Osteoblast (primary cell): ENCODE measurements around the gene NAV3. TPM values are rescaled to one million over a fixed set of nuclear protein-coding genes. Genes with fewer than 3 reads are reported as not detected.

Experiments
- DNase-seq: peaks from one replicate; pipeline ENCODE4 v3.0.0; 2011; ENCODE audit warnings: low spot score, mixed read lengths; ENCODE audit not compliant: insufficient read length; ENCODE audit errors: missing footprints
- H2AFZ ChIP-seq: 2 replicates; pipeline ENCODE4 v1.6.0; 2011; ENCODE audit warnings: mild to moderate bottlenecking, low read length
- H3K27ac ChIP-seq: 2 replicates; pipeline ENCODE4 v1.5.1; 2011; ENCODE audit warnings: mild to moderate bottlenecking, low read depth, low read length, moderate library complexity
- H3K27me3 ChIP-seq: 2 replicates; pipeline ENCODE4 v1.6.0; 2012; ENCODE audit warnings: mild to moderate bottlenecking, control low read depth, inconsistent platforms, low read length, moderate library complexity; ENCODE audit not compliant: insufficient read depth
- H3K36me3 ChIP-seq: 2 replicates; pipeline ENCODE4 v1.5.1; 2011; ENCODE audit warnings: mild to moderate bottlenecking, low read length, control low read depth, moderate library complexity; ENCODE audit not compliant: insufficient read depth
- H3K4me1 ChIP-seq: 2 replicates; pipeline ENCODE4 v1.5.1; 2011; ENCODE audit warnings: mild to moderate bottlenecking, low read length, control low read depth, moderate library complexity; ENCODE audit not compliant: insufficient read depth
- H3K4me2 ChIP-seq: 2 replicates; pipeline ENCODE4 v1.6.0; 2011; ENCODE audit warnings: mild to moderate bottlenecking, low read length; ENCODE audit not compliant: insufficient read depth
- H3K4me3 ChIP-seq: fragments of 200-600 bp; sonication (generic); 3 replicates; pipeline ENCODE4 v1.5.1; 2012; ENCODE audit warnings: mild to moderate bottlenecking, low read length, inconsistent platforms; ENCODE audit not compliant: insufficient read depth
- H3K79me2 ChIP-seq: 2 replicates; pipeline ENCODE4 v1.6.0; 2012; ENCODE audit warnings: mild to moderate bottlenecking, low read length, control low read depth, inconsistent platforms; ENCODE audit not compliant: insufficient read depth
- H3K9me3 ChIP-seq: 2 replicates; pipeline ENCODE4 v1.5.1; 2011; ENCODE audit warnings: low read depth, low read length, control low read depth
- H4K20me1 ChIP-seq: 2 replicates; pipeline ENCODE4 v1.6.0; 2012; ENCODE audit warnings: mild to moderate bottlenecking, low read length, control low read depth; ENCODE audit not compliant: insufficient read depth
- CTCF ChIP-seq: IDR thresholded peaks from 2 replicates; pipeline ENCODE4 v1.5.1; 2011; ENCODE audit warnings: mild to moderate bottlenecking, low read depth, low read length, moderate library complexity; ENCODE audit errors: extremely low read depth
- total RNA-seq: library from RNA; depleted of rRNA; stranded (reverse); fragments of >200 nt; gene quantifications from 2 replicates; pipeline ENCODE4 v1.2.3, GENCODE V29; 2012

Gene NAV3
- total RNA-seq, 1 donor, result 84.7 TPM

GRCh38 chr12:78179346-78179745, 348.7 kb downstream of the NAV3 start:
- H3K4me2 ChIP-seq, result no peak overlapping the region
- no peaks in the 10 kb centered on the region for H3K9me3 ChIP-seq
- no peak for DNase-seq
- no peak overlapping the region for H3K27ac ChIP-seq
- H3K27me3 ChIP-seq, result no peaks in the 10 kb centered on the region
- TF ChIP-seq CTCF, result no peak
- H2AFZ ChIP-seq, result no peak overlapping the region
- H3K79me2 ChIP-seq, result no peaks in the 10 kb centered on the region
- peaks cover 9% of the 10 kb centered on the region for H3K4me1 ChIP-seq
- H3K36me3 ChIP-seq, result peaks cover 69% of the 10 kb centered on the region
- no peak overlapping the region for H3K4me3 ChIP-seq
- no peaks in the 10 kb centered on the region for H4K20me1 ChIP-seq

GRCh38 chr12:78181544-78182162, 351.0 kb downstream of the NAV3 start:
- H3K4me1 ChIP-seq, result peaks cover 22% of the 10 kb centered on the region
- DNase-seq, result no peak
- H3K36me3 ChIP-seq, result peaks cover 68% of the 10 kb centered on the region
- H3K4me3 ChIP-seq, result no peak overlapping the region
- no peaks in the 10 kb centered on the region for H3K79me2 ChIP-seq
- no peak overlapping the region for H2AFZ ChIP-seq
- no peaks in the 10 kb centered on the region for H3K27me3 ChIP-seq
- no peak overlapping the region for H3K4me2 ChIP-seq
- no peaks in the 10 kb centered on the region for H4K20me1 ChIP-seq
- H3K9me3 ChIP-seq, result no peaks in the 10 kb centered on the region
- TF ChIP-seq CTCF, result peak; percentile 54
- no peak overlapping the region for H3K27ac ChIP-seq

- Histone ChIP-seq H3K36me3 (peaks cover 54% of the 10 kb centered on the region), H3K27ac (peak overlapping the region; percentile 33), H2AFZ (no peak overlapping the region), H4K20me1 (no peaks in the 10 kb centered on the region), H3K4me3 (no peak overlapping the region), H3K4me1 (peaks cover 28% of the 10 kb centered on the region), H3K27me3 (no peaks in the 10 kb centered on the region), H3K4me2 (peak overlapping the region; percentile 46), H3K9me3 (no peaks in the 10 kb centered on the region), H3K79me2 (no peaks in the 10 kb centered on the region)
- no peak for TF ChIP-seq CTCF
- no peak for DNase-seq
Observed at GRCh38 chr12:78183824-78184223, 353.1 kb downstream of the NAV3 start.

GRCh38 chr12:78185109-78185508, 354.4 kb downstream of the NAV3 start:
- Histone ChIP-seq H3K4me2 (peak overlapping the region; percentile 23), H3K9me3 (no peaks in the 10 kb centered on the region), H2AFZ (no peak overlapping the region), H3K4me3 (no peak overlapping the region), H3K79me2 (no peaks in the 10 kb centered on the region), H3K4me1 (peaks cover 33% of the 10 kb centered on the region), H3K36me3 (peaks cover 53% of the 10 kb centered on the region), H3K27ac (peak overlapping the region; percentile 37), H3K27me3 (no peaks in the 10 kb centered on the region), H4K20me1 (no peaks in the 10 kb centered on the region)
- DNase-seq, result no peak
- TF ChIP-seq CTCF, result no peak
